GM23248 (cell line): ENCODE measurements around the gene FAM234A. TPM values are rescaled to one million over a fixed set of nuclear protein-coding genes. Genes with fewer than 3 reads are reported as not detected.

Experiments used
- DNase-seq: peaks from one replicate; pipeline ENCODE4 v3.0.0-alpha.2; 2015
- H2AFZ ChIP-seq: fragments of 200-600 bp; sonication (generic); 2 replicates; pipeline ENCODE4 v1.6.1; 2016; ENCODE audit warnings: antibody characterized with exemption
- H3F3A ChIP-seq: fragments of 200-600 bp; sonication (generic); 2 replicates; pipeline ENCODE4 v1.6.1; 2016; ENCODE audit warnings: mild to moderate bottlenecking, antibody characterized with exemption, mixed run types; ENCODE audit not compliant: insufficient read depth
- H3K27ac ChIP-seq: fragments of 200-600 bp; sonication (generic); 2 replicates; pipeline ENCODE4 v1.5.1; 2016; ENCODE audit warnings: mild to moderate bottlenecking
- H3K27me3 ChIP-seq: fragments of 200-600 bp; sonication (generic); replicated peaks from 2 replicates; pipeline ENCODE4 v1.6.1; 2016; ENCODE audit warnings: mild to moderate bottlenecking; ENCODE audit not compliant: insufficient read depth
- H3K36me3 ChIP-seq: fragments of 200-600 bp; sonication (generic); 2 replicates; pipeline ENCODE4 v1.6.1; 2016; ENCODE audit warnings: low read depth, mild to moderate bottlenecking
- H3K4me1 ChIP-seq: fragments of 200-600 bp; sonication (generic); 2 replicates; pipeline ENCODE4 v1.6.1; 2016; ENCODE audit warnings: mild to moderate bottlenecking; ENCODE audit not compliant: insufficient read depth
- H3K4me2 ChIP-seq: fragments of 200-600 bp; sonication (generic); one replicate; pipeline ENCODE4 v1.6.1; 2016; ENCODE audit warnings: mild to moderate bottlenecking; ENCODE audit not compliant: unreplicated experiment
- H3K4me3 ChIP-seq: fragments of 200-600 bp; sonication (generic); 2 replicates; pipeline ENCODE4 v1.5.1; 2016; ENCODE audit warnings: mild to moderate bottlenecking
- H3K79me2 ChIP-seq: fragments of 200-600 bp; sonication (generic); 2 replicates; pipeline ENCODE4 v1.6.1; 2016; ENCODE audit warnings: mild to moderate bottlenecking; ENCODE audit not compliant: insufficient read depth
- H3K9ac ChIP-seq: fragments of 200-600 bp; sonication (generic); 2 replicates; pipeline ENCODE4 v1.6.1; 2016; ENCODE audit warnings: mild to moderate bottlenecking
- H3K9me2 ChIP-seq: fragments of 200-600 bp; sonication (generic); 2 replicates; pipeline ENCODE4 v1.6.1; 2016; ENCODE audit warnings: mixed run types, mild to moderate bottlenecking, moderate library complexity; ENCODE audit not compliant: insufficient read depth
- H3K9me3 ChIP-seq: fragments of 200-600 bp; sonication (generic); one replicate; pipeline ENCODE4 v1.6.1; 2017; ENCODE audit warnings: low read depth
- H4K20me1 ChIP-seq: fragments of 200-600 bp; sonication (generic); 2 replicates; pipeline ENCODE4 v1.6.0; 2016; ENCODE audit not compliant: insufficient read depth
- EZH2 ChIP-seq: fragments of 200-600 bp; sonication (generic); IDR thresholded peaks from 2 replicates; pipeline ENCODE4 v1.6.1; 2018; ENCODE audit warnings: antibody characterized with exemption, mild to moderate bottlenecking; ENCODE audit not compliant: insufficient read depth, poor library complexity, severe bottlenecking
- EZH2phosphoT487 ChIP-seq: fragments of 200-600 bp; sonication (generic); IDR thresholded peaks from 2 replicates; pipeline ENCODE4 v1.6.1; 2018; ENCODE audit warnings: antibody characterized with exemption, moderate library complexity, mild to moderate bottlenecking, low read depth; ENCODE audit not compliant: insufficient read depth
- WGBS, 2 experiments: methylation state at CpG; one replicate each; pipeline ENCODE4 v1.1.6; 2015 to 2017; ENCODE audit warnings: low lambda C conversion rate in 2 of 2, low coverage in 1 of 2; ENCODE audit errors: missing lambda C conversion rate in 2 of 2; 5-methylcytosine and 5-hydroxymethylcytosine counted together
- in situ Hi-C: fragments of 300-500 bp; cut with MboI; formaldehyde crosslinking; loops from 2 replicates; pipeline ENCODE4 v1.15.0; 2020
- polyA plus RNA-seq: library from polyadenylated mRNA; unstranded; fragments of >200 nt; fragmentation: Nextera tagmentation; extraction: Ambion mirVana; gene quantifications from 2 replicates; pipeline ENCODE4 v1.2.1, GENCODE V29; 2016
- total RNA-seq: library from RNA; depleted of rRNA; stranded (reverse); fragments of >200 nt; shearing (Covaris generic); gene quantifications from 2 replicates; pipeline ENCODE4 v1.2.3, GENCODE V29; 2014

Gene FAM234A
- total and polyA plus RNA-seq, 2 experiments from 2014 or later, result 113 to 165 TPM

GRCh38 chr16:301950-302349 is 67.3 kb downstream of the FAM234A start:
- Histone ChIP-seq H3K36me3 (no peaks in the 10 kb centered on the region), H3K9ac (no peak overlapping the region), H3K27me3 (no peaks in the 10 kb centered on the region), H3F3A (no peaks in the 10 kb centered on the region), H3K4me3 (no peak overlapping the region), H3K4me1 (no peaks in the 10 kb centered on the region), H4K20me1 (no peaks in the 10 kb centered on the region), H3K9me3 (no peaks in the 10 kb centered on the region), H3K4me2 (no peak overlapping the region), H3K9me2 (no peaks in the 10 kb centered on the region), H2AFZ (no peak overlapping the region), H3K27ac (no peak overlapping the region), H3K79me2 (no peaks in the 10 kb centered on the region)
- TF ChIP-seq EZH2 (no peak), EZH2phosphoT487 (no peak)
- in situ Hi-C loops, result no loop called here
- no peak for DNase-seq
- WGBS, 2 experiments, result 99% methylated on average over 13 of the region's 13 CpGs

GRCh38 chr16:303760-304505 is 69.3 kb downstream of the FAM234A start:
- Histone ChIP-seq H3K9me2 (no peaks in the 10 kb centered on the region), H4K20me1 (no peaks in the 10 kb centered on the region), H3K9ac (no peak overlapping the region), H3K4me2 (no peak overlapping the region), H3F3A (no peaks in the 10 kb centered on the region), H3K4me1 (no peaks in the 10 kb centered on the region), H3K4me3 (no peak overlapping the region), H2AFZ (no peak overlapping the region), H3K36me3 (no peaks in the 10 kb centered on the region), H3K27ac (no peak overlapping the region), H3K27me3 (no peaks in the 10 kb centered on the region), H3K79me2 (no peaks in the 10 kb centered on the region), H3K9me3 (no peaks in the 10 kb centered on the region)
- no peak for TF ChIP-seq EZH2
- TF ChIP-seq EZH2phosphoT487, result no peak
- 89 to 90% methylated on average over 38 to 42 of the region's 43 CpGs for WGBS, 2 experiments
- in situ Hi-C loops, result no loop called here
- peak; percentile 15 for DNase-seq

DNA sequence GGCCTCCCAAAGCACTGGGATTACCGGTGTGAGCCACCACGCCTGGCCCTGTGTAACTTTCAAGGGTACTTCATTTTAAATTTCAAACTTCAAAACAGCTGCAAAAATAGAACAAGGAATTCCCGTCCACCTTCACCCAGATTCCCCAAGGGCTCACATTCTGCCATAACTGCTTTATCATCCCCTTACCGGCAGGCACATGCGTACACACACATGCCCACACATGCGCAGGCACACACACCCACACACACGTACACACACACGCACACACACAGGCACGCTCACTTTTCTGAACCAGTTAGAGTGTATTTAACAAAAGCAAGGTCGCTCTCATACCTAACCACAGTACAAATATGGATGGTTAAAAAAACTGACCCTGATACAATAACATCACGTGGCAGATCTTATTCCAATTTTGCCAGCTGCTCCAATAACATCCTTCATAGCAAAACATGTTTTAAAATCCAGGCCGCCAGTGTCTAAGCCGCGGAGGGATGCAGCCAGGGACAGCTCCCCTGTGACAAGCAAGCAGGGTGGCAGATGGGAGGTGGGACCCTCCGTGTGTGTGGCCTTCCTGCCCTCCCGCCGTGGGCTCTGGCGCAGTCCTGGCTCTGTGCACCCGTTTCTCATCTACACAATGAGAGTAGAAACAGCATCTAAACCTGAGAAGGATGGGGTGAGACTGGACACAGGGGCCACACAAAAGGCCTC is 71.5 kb downstream of the FAM234A start:
- no peaks in the 10 kb centered on the region for H4K20me1 ChIP-seq
- no peak overlapping the region for H2AFZ ChIP-seq
- no peak overlapping the region for H3K4me2 ChIP-seq
- no peak overlapping the region for H3K9ac ChIP-seq
- H3K27me3 ChIP-seq, result no peaks in the 10 kb centered on the region
- H3K27ac ChIP-seq, result no peak overlapping the region
- H3K9me2 ChIP-seq, result no peaks in the 10 kb centered on the region
- in situ Hi-C loops, result no loop called here
- no peak for DNase-seq
- H3K4me1 ChIP-seq, result no peaks in the 10 kb centered on the region
- H3K9me3 ChIP-seq, result no peaks in the 10 kb centered on the region
- no peaks in the 10 kb centered on the region for H3F3A ChIP-seq
- H3K79me2 ChIP-seq, result no peaks in the 10 kb centered on the region
- 79 to 83% methylated on average over 18 to 19 of the region's 19 CpGs for WGBS, 2 experiments
- H3K36me3 ChIP-seq, result no peaks in the 10 kb centered on the region
- no peak overlapping the region for H3K4me3 ChIP-seq
- TF ChIP-seq EZH2, result no peak
- TF ChIP-seq EZH2phosphoT487, result no peak

DNA sequence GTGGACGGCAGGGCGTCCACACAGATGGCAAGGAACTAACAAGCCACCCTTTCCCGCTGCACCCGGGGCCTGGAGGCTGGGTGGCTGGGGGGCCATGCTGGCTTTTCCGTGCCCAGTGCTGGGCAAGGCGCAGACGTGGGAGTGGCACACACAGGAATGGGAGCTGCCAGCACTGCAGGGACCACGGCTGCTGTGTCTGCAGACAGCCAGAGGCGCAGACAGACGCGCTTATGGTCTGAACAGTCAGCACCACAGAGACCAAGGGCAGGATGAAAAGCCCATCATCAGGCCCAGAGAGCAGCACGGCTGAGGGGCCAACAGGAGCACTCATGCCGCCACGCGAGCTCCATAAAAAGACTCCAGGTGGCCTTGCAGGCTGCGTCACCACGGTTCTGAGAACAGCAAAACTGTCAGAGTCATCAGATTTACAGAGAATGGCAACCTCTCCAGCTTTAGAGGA is 72.3 kb downstream of the FAM234A start:
- H3K36me3 ChIP-seq, result 0 out of 2 replicates have a peak, but pooled peaks cover 2% of the 10 kb centered on the region
- no peak for TF ChIP-seq EZH2
- no peak for TF ChIP-seq EZH2phosphoT487

More for the DNA sequence above, 72.3 kb downstream of the FAM234A start:
- Histone ChIP-seq H3K4me3 (no peak overlapping the region), H2AFZ (no peak overlapping the region), H3K9me2 (no peaks in the 10 kb centered on the region), H3K9me3 (no peaks in the 10 kb centered on the region), H3K9ac (no peak overlapping the region), H3K27ac (no peak overlapping the region), H3F3A (no peaks in the 10 kb centered on the region), H3K79me2 (no peaks in the 10 kb centered on the region), H3K27me3 (no peaks in the 10 kb centered on the region), H4K20me1 (no peaks in the 10 kb centered on the region), H3K4me2 (no peak overlapping the region), H3K4me1 (no peaks in the 10 kb centered on the region)
- no peak for DNase-seq
- 64 to 73% methylated on average over 17 of the region's 17 CpGs for WGBS, 2 experiments
- in situ Hi-C loops, result no loop called here
